Muscle of leg (tissue), 11 donors: ENCODE measurements around the gene SCN2A. TPM values are rescaled to one million over a fixed set of nuclear protein-coding genes. Genes with fewer than 3 reads are reported as not detected.
A peak's percentile ranks its signal among the peaks of the same experiment; 100 is the strongest.

ENCODE experiments used
- DNase-seq: peaks from one replicate; pipeline ENCODE4 v3.0.0; 2013
- H3K27ac ChIP-seq: one replicate; pipeline ENCODE4 v1.5.1; 2013; ENCODE audit warnings: mild to moderate bottlenecking, low read length, control low read depth
- H3K27me3 ChIP-seq: one replicate; pipeline ENCODE4 v1.6.1; 2013; ENCODE audit warnings: low read length; ENCODE audit not compliant: control insufficient read depth, insufficient read depth
- H3K36me3 ChIP-seq: one replicate; pipeline ENCODE4 v1.6.1; 2013; ENCODE audit warnings: low read length; ENCODE audit not compliant: control insufficient read depth, insufficient read depth
- H3K4me1 ChIP-seq: one replicate; pipeline ENCODE4 v1.6.1; 2013; ENCODE audit warnings: low read length; ENCODE audit not compliant: control insufficient read depth, insufficient read depth
- H3K4me3 ChIP-seq: one replicate; pipeline ENCODE4 v1.5.1; 2013; ENCODE audit warnings: low read length, control low read depth
- H3K9me3 ChIP-seq: replicated peaks from 2 replicates; pipeline ENCODE4 v1.6.1; 2013; ENCODE audit warnings: low read depth, low read length; ENCODE audit not compliant: control insufficient read depth
- WGBS: methylation state at CpG from one replicate; pipeline ENCODE4 v1.1.5; 2013; ENCODE audit warnings: missing lambda C conversion rate; ENCODE audit not compliant: insufficient coverage; 5-methylcytosine and 5-hydroxymethylcytosine counted together
- polyA plus RNA-seq, 8 donors: library from polyadenylated mRNA; unstranded; fragments of 120-200 nt; gene quantifications; one replicate each; pipeline versions ENCODE4 v1.2.1 to v1.2.3, GENCODE V29; 2013; ENCODE audit warnings: inconsistent platforms in 1 of 8, low replicate concordance in 1 of 8; ENCODE audit not compliant: insufficient read length in 8 of 8, insufficient read depth in 1 of 8
- total RNA-seq: library from RNA; stranded (reverse); fragments of 120-200 nt; gene quantifications from one replicate; pipeline ENCODE4 v1.2.4, GENCODE V29; 2013

The SCN2A gene
- total and polyA plus RNA-seq, 9 donors: 0.01 to 0.09 (median 0.05) TPM; not detected in 1

- WGBS: no CpG with 5 or more reads among the region's 3 CpGs
- Histone ChIP-seq H3K9me3 (no peaks in the 10 kb centered on the region), H3K27me3 (no peaks in the 10 kb centered on the region), H3K4me1 (no peaks in the 10 kb centered on the region), H3K36me3 (no peaks in the 10 kb centered on the region), H3K4me3 (no peak overlapping the region), H3K27ac (no peak overlapping the region)
- peak; percentile 43 for DNase-seq
These were observed 162.9 kb downstream of the SCN2A start for GRCh38 chr2:165402162-165402561.

- no peaks in the 10 kb centered on the region for H3K9me3 ChIP-seq
- peak; percentile 6 for DNase-seq
- H3K4me3 ChIP-seq: no peak overlapping the region
- H3K4me1 ChIP-seq: no peaks in the 10 kb centered on the region
- H3K27me3 ChIP-seq: no peaks in the 10 kb centered on the region
- 70% methylated on average over 2 of the region's 3 CpGs for WGBS
- H3K27ac ChIP-seq: no peak overlapping the region
- no peaks in the 10 kb centered on the region for H3K36me3 ChIP-seq
These were observed 167.0 kb downstream of the SCN2A start for GRCh38 chr2:165406173-165406572.

DNA sequence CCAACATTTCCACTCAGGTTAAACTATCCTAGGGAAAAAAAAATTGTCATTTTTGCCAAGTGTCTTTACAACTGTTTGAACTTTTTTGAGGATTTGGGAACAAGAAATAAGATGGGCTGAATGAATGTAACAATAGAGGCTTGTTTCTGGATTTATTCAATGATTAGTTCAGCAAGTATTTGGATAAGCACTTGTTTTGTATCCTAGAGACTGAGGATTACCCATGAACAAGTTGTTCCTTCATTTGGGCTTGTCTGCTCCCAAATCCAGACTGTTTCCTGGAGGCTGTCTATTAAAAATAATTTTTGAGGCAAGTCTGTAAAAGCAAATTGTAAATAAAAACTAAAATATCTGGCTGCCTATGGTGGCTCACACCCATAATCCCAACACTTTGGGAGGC lies 168.3 kb downstream of the SCN2A start:
- Histone ChIP-seq H3K36me3 (no peaks in the 10 kb centered on the region), H3K27ac (no peak overlapping the region), H3K27me3 (no peaks in the 10 kb centered on the region), H3K4me3 (no peak overlapping the region), H3K4me1 (no peaks in the 10 kb centered on the region), H3K9me3 (no peaks in the 10 kb centered on the region)
- DNase-seq: peak; percentile 69

GRCh38 chr2:165408186-165408585 lies 169.0 kb downstream of the SCN2A start:
- no CpG with 5 or more reads among the region's 3 CpGs for WGBS
- no peak overlapping the region for H3K4me3 ChIP-seq
- no peaks in the 10 kb centered on the region for H3K27me3 ChIP-seq
- no peaks in the 10 kb centered on the region for H3K9me3 ChIP-seq
- no peaks in the 10 kb centered on the region for H3K36me3 ChIP-seq
- no peaks in the 10 kb centered on the region for H3K4me1 ChIP-seq
- DNase-seq: peak; percentile 73
- H3K27ac ChIP-seq: peak overlapping the region; percentile 64

- H3K4me3 ChIP-seq: no peak overlapping the region
- DNase-seq: peak; percentile 70
- no peaks in the 10 kb centered on the region for H3K27me3 ChIP-seq
- H3K9me3 ChIP-seq: no peaks in the 10 kb centered on the region
- no peaks in the 10 kb centered on the region for H3K4me1 ChIP-seq
- H3K36me3 ChIP-seq: no peaks in the 10 kb centered on the region
- H3K27ac ChIP-seq: no peak overlapping the region
These were observed 171.1 kb downstream of the SCN2A start for GRCh38 chr2:165410276-165410675.

DNA sequence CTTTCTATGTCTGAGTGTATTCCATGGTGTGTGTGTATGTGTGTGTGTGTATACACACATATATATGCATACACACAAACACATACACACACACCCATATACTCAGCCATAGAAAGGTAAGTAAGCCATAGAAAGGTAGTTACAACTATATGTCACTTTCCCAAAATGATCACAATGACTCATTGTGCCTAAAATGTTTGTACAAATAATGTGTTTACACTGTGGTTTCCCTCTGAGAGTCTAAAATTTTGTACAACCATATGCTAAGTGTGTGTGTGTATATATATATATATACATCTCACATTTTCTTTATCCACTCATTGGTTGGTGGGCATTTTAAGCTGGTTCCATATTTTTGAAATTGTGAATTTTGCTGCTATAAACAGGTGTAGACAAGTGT lies 175.0 kb downstream of the SCN2A start:
- DNase-seq: no peak
- Histone ChIP-seq H3K4me3 (no peak overlapping the region), H3K36me3 (no peaks in the 10 kb centered on the region), H3K9me3 (peaks cover 7% of the 10 kb centered on the region), H3K4me1 (no peaks in the 10 kb centered on the region), H3K27me3 (no peaks in the 10 kb centered on the region), H3K27ac (no peak overlapping the region)

DNA sequence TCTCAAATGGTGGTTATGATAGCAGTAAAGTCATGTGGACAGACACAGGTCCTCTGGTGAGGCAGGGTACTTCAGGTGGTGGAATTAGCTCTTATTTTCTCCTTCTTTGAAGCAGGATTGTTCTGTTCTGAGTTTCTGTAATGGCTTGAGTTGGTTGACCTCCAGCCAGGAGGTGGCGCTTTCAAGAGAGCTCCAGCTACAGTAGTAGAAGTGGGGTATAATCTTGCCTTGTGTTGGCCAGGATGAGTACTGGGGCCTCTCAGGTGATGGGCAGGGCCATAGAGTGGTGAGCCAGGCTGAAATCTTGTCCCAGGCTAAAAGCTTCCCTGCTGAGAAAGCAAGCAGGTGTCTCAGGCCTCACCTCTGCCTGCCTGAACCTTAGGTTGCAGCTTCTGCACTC lies 177.8 kb downstream of the SCN2A start:
- Histone ChIP-seq H3K36me3 (no peaks in the 10 kb centered on the region), H3K9me3 (peaks cover 7% of the 10 kb centered on the region), H3K4me3 (no peak overlapping the region), H3K27me3 (no peaks in the 10 kb centered on the region), H3K27ac (no peak overlapping the region), H3K4me1 (no peaks in the 10 kb centered on the region)
- no peak for DNase-seq
- WGBS: 100% methylated on average over 1 of the region's 1 CpG

DNA sequence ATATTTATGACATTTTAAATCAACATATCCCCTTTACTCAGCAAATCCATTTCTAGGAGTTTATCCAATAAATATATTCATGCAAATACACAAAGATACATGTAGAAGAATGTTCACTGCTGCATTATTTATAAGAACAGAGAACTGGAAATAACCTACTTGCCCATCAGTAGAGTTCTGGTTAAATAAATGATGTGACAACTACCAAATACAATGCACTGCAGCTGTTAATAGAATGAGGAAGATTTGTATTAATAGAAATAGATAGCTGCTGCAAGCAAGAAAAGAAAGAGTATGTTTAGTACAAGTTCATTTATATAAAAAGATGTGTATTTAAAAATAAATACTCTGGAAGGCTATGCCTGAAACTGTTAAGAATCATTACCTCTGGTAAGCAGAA lies 181.0 kb downstream of the SCN2A start:
- no peaks in the 10 kb centered on the region for H3K4me1 ChIP-seq

DNA sequence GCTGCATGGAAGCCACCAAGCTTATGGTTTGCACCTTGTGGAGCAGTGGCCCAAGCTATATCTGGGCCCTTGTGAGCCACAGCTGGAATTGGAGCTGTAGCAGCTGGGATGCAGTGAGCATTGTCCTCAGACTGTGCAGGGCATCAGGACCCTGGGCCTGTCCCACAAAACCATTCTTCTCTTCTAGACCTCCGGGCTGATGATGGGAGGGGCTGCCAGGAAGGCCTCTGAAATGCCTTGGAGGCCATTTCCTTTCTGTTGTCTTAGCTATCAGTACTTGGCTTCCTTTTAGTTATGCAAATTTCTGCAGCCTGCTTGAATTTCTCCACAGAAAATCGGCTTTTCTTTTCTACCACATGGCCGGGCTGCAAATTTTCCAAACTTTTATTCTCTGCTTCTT lies 183.9 kb downstream of the SCN2A start:
- H3K4me1 ChIP-seq: no peaks in the 10 kb centered on the region
- H3K36me3 ChIP-seq: no peaks in the 10 kb centered on the region
- 63% methylated on average over 1 of the region's 3 CpGs for WGBS
- H3K27ac ChIP-seq: no peak overlapping the region
- peaks cover 9% of the 10 kb centered on the region for H3K9me3 ChIP-seq
- no peaks in the 10 kb centered on the region for H3K27me3 ChIP-seq
- no peak for DNase-seq
- H3K4me3 ChIP-seq: no peak overlapping the region

More for the DNA sequence above, 181.0 kb downstream of the SCN2A start:
- no peaks in the 10 kb centered on the region for H3K27me3 ChIP-seq
- H3K36me3 ChIP-seq: no peaks in the 10 kb centered on the region
- no peak overlapping the region for H3K4me3 ChIP-seq
- no peak for DNase-seq
- peaks cover 16% of the 10 kb centered on the region for H3K9me3 ChIP-seq
- no peak overlapping the region for H3K27ac ChIP-seq

DNA sequence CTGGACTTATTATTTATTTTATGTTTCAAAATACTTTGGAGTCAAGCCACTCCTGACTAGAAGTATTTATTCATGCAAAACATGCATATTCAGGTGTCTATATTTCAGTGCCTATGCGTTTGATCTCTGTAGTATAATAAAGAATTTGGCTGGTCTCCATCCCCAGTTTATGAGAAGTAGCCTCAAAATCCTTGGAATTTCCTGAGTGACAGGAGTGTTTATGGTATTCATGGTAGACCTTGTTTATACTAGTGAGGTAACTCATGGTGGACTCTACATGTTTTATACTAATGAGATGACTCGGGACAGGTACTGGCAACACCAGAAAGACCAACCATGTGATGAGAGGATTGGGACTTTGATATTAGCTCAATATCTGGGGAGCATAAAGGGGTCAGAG lies 186.3 kb downstream of the SCN2A start:
- peaks cover 9% of the 10 kb centered on the region for H3K9me3 ChIP-seq
- no peaks in the 10 kb centered on the region for H3K4me1 ChIP-seq
- no peak for DNase-seq
- 40% methylated on average over 2 of the region's 2 CpGs for WGBS
- no peaks in the 10 kb centered on the region for H3K36me3 ChIP-seq
- H3K27me3 ChIP-seq: no peaks in the 10 kb centered on the region
- H3K4me3 ChIP-seq: no peak overlapping the region
- H3K27ac ChIP-seq: no peak overlapping the region

DNA sequence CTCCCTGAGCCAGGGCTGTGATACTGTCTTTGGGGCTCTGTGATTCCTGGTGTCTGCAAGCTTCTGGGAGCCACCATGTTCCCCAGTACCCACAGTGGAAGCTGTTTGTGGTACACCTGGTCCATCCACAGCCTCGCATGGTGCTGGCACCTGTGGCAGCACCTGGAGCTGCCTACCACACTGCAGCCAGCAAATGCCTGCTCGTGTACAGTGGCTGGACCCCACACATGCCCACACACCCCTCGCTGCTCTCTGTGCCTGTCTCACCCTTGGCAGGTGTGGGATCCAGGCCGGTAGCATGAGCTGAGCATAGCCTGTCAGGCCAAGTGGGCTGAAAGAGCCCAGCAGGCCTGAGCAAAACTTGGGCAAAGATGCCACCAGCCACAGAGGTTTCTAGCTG lies 188.5 kb downstream of the SCN2A start:
- Histone ChIP-seq H3K4me1 (no peaks in the 10 kb centered on the region), H3K36me3 (no peaks in the 10 kb centered on the region), H3K27me3 (no peaks in the 10 kb centered on the region), H3K9me3 (peaks cover 7% of the 10 kb centered on the region), H3K4me3 (no peak overlapping the region), H3K27ac (no peak overlapping the region)
- no peak for DNase-seq
- whole genome bisulfite sequencing: 72% methylated on average over 4 of the region's 4 CpGs
